OCI-LY3 (cell line): ENCODE measurements around the gene FGF4.

Source experiments
- H2AFZ ChIP-seq: fragments of 200-600, 300-600 bp; shearing (Covaris generic); 2 replicates; pipeline ENCODE4 v1.6.0; 2014; ENCODE audit warnings: antibody characterized with exemption, low read depth, low read length
- H3K27ac ChIP-seq: fragments of 200-600, 300-600 bp; sonication (generic); 2 replicates; pipeline ENCODE4 v1.5.1; 2014; ENCODE audit warnings: mild to moderate bottlenecking, low read length, moderate library complexity, mixed read lengths
- H3K27me3 ChIP-seq: fragments of 200-600, 300-600 bp; sonication (generic); 2 replicates; pipeline ENCODE4 v1.6.1; 2014; ENCODE audit warnings: low read depth, low read length, mixed read lengths
- H3K36me3 ChIP-seq: fragments of 200-600, 300-600 bp; sonication (generic); replicated peaks from 2 replicates; pipeline ENCODE3; 2014; ENCODE audit warnings: low read depth, low read length, mixed read lengths
- H3K4me1 ChIP-seq: fragments of 300-600, 200-600 bp; sonication (generic); 2 replicates; pipeline ENCODE4 v1.6.1; 2014; ENCODE audit warnings: low read length, mixed read lengths
- H3K4me2 ChIP-seq: fragments of 200-600, 300-600 bp; sonication (generic); 2 replicates; pipeline ENCODE4 v1.6.1; 2014; ENCODE audit warnings: low read length, mixed read lengths
- H3K4me3 ChIP-seq: fragments of 300-600, 200-600 bp; sonication (generic); 2 replicates; pipeline ENCODE4 v1.5.1; 2014; ENCODE audit warnings: antibody characterized with exemption, mild to moderate bottlenecking, low read length, moderate library complexity
- H3K79me2 ChIP-seq: fragments of 300-600, 200-600 bp; shearing (Covaris generic); 2 replicates; pipeline ENCODE4 v1.6.1; 2014; ENCODE audit warnings: mild to moderate bottlenecking, low read length, mixed read lengths
- H3K9ac ChIP-seq: fragments of 300-600, 200-600 bp; shearing (Covaris generic); 2 replicates; pipeline ENCODE4 v1.6.0; 2014; ENCODE audit warnings: mild to moderate bottlenecking, low read length, moderate library complexity
- H3K9me3 ChIP-seq: fragments of 200-600, 300-600 bp; shearing (Covaris generic); 2 replicates; pipeline ENCODE4 v1.6.1; 2014; ENCODE audit warnings: low read length, mixed read lengths; ENCODE audit not compliant: insufficient read depth
- H4K20me1 ChIP-seq: fragments of 200-600, 300-600 bp; sonication (generic); 2 replicates; pipeline ENCODE4 v1.6.1; 2016; ENCODE audit warnings: low read length, mixed read lengths; ENCODE audit not compliant: insufficient read depth
- CTCF ChIP-seq: fragments of 200-600, 300-600 bp; sonication (generic); IDR thresholded peaks from 2 replicates; pipeline ENCODE4 v1.5.1; 2014; ENCODE audit warnings: antibody characterized with exemption, low read length, low read depth
- EZH2phosphoT487 ChIP-seq: fragments of 200-600 bp; shearing (Covaris generic); IDR thresholded peaks from 2 replicates; pipeline ENCODE4 v1.6.1; 2018; ENCODE audit warnings: antibody characterized with exemption, mixed run types, low read depth

Gene FGF4

GRCh38 chr11:69746752-69747742 lies 28.1 kb downstream of the FGF4 start:
- Histone ChIP-seq H3K27me3 (peaks cover 21% of the 10 kb centered on the region), H3K4me1 (no peaks in the 10 kb centered on the region), H3K4me3 (no peak overlapping the region), H4K20me1 (no peaks in the 10 kb centered on the region), H3K36me3 (no peaks in the 10 kb centered on the region), H2AFZ (no peak overlapping the region), H3K9ac (no peak overlapping the region), H3K79me2 (no peaks in the 10 kb centered on the region), H3K27ac (no peak overlapping the region), H3K4me2 (no peak overlapping the region), H3K9me3 (no peaks in the 10 kb centered on the region)
- no peak for TF ChIP-seq EZH2phosphoT487
- no peak for TF ChIP-seq CTCF

- Histone ChIP-seq H3K27ac (no peak overlapping the region), H3K4me2 (no peak overlapping the region), H4K20me1 (no peaks in the 10 kb centered on the region), H3K9ac (no peak overlapping the region), H3K4me1 (no peaks in the 10 kb centered on the region), H3K36me3 (no peaks in the 10 kb centered on the region), H2AFZ (no peak overlapping the region), H3K27me3 (peaks cover 21% of the 10 kb centered on the region), H3K4me3 (no peak overlapping the region), H3K79me2 (no peaks in the 10 kb centered on the region), H3K9me3 (no peaks in the 10 kb centered on the region)
- TF ChIP-seq EZH2phosphoT487 (no peak), CTCF (no peak)
Observed at GRCh38 chr11:69746140-69746539, 29.0 kb downstream of the FGF4 start.

GRCh38 chr11:69745201-69745600 lies 29.9 kb downstream of the FGF4 start:
- Histone ChIP-seq H2AFZ (no peak overlapping the region), H3K9me3 (no peaks in the 10 kb centered on the region), H3K36me3 (no peaks in the 10 kb centered on the region), H3K4me2 (no peak overlapping the region), H3K27ac (no peak overlapping the region), H3K4me3 (no peak overlapping the region), H3K27me3 (peaks cover 21% of the 10 kb centered on the region), H4K20me1 (no peaks in the 10 kb centered on the region), H3K79me2 (no peaks in the 10 kb centered on the region), H3K4me1 (no peaks in the 10 kb centered on the region), H3K9ac (no peak overlapping the region)
- no peak for TF ChIP-seq EZH2phosphoT487
- TF ChIP-seq CTCF, result no peak

GRCh38 chr11:69744435-69744834 lies 30.7 kb downstream of the FGF4 start:
- Histone ChIP-seq H3K4me1 (no peaks in the 10 kb centered on the region), H2AFZ (no peak overlapping the region), H3K36me3 (no peaks in the 10 kb centered on the region), H4K20me1 (no peaks in the 10 kb centered on the region), H3K27me3 (peaks cover 15% of the 10 kb centered on the region), H3K9ac (no peak overlapping the region), H3K9me3 (no peaks in the 10 kb centered on the region), H3K79me2 (no peaks in the 10 kb centered on the region), H3K4me3 (no peak overlapping the region), H3K27ac (no peak overlapping the region), H3K4me2 (no peak overlapping the region)
- TF ChIP-seq EZH2phosphoT487 (no peak), CTCF (no peak)
